ENCODE measurements around the gene SEMA5A.

SEMA5A gene

DNA sequence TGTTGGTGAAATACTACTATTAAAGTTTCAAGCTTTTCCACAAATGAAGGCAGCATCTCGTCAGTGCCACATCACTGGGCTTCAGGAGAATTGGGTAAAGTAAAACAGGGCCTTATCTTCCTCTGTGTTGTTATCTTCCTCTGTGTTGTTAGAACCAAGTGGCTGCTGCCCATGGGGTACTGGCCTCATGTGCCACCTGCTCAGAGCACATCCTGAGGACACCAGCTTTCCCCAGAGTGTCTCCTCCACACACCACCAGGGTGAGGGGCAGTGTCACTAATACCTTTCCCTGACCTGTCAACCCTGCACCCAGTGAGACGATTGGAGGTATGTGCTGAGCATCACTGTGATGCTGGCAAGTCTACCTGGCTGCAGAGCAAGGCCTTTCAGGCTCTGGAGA, 499.9 kb downstream of the SEMA5A start:
- no peaks in the 10 kb centered on the region for H3K27me3 ChIP-seq (ENCODE audit: insufficient read depth, poor library complexity, severe bottlenecking)
- H3K4me3 ChIP-seq (replicated peaks; ENCODE audit: insufficient read depth, low read length): no peak overlapping the region
- no peak for DNase-seq (ENCODE audit: low read depth in 1 of 2, low spot score in 1 of 2)
- no peak overlapping the region for H3K27ac ChIP-seq (replicated peaks)
- TF ChIP-seq, protein P1, sequence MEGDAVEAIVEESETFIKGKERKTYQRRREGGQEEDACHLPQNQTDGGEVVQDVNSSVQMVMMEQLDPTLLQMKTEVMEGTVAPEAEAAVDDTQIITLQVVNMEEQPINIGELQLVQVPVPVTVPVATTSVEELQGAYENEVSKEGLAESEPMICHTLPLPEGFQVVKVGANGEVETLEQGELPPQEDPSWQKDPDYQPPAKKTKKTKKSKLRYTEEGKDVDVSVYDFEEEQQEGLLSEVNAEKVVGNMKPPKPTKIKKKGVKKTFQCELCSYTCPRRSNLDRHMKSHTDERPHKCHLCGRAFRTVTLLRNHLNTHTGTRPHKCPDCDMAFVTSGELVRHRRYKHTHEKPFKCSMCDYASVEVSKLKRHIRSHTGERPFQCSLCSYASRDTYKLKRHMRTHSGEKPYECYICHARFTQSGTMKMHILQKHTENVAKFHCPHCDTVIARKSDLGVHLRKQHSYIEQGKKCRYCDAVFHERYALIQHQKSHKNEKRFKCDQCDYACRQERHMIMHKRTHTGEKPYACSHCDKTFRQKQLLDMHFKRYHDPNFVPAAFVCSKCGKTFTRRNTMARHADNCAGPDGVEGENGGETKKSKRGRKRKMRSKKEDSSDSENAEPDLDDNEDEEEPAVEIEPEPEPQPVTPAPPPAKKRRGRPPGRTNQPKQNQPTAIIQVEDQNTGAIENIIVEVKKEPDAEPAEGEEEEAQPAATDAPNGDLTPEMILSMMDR (IDR thresholded peaks at IDR 0.05; ENCODE audit: insufficient read depth, low read length): no peak
- TF ChIP-seq, protein P2, sequence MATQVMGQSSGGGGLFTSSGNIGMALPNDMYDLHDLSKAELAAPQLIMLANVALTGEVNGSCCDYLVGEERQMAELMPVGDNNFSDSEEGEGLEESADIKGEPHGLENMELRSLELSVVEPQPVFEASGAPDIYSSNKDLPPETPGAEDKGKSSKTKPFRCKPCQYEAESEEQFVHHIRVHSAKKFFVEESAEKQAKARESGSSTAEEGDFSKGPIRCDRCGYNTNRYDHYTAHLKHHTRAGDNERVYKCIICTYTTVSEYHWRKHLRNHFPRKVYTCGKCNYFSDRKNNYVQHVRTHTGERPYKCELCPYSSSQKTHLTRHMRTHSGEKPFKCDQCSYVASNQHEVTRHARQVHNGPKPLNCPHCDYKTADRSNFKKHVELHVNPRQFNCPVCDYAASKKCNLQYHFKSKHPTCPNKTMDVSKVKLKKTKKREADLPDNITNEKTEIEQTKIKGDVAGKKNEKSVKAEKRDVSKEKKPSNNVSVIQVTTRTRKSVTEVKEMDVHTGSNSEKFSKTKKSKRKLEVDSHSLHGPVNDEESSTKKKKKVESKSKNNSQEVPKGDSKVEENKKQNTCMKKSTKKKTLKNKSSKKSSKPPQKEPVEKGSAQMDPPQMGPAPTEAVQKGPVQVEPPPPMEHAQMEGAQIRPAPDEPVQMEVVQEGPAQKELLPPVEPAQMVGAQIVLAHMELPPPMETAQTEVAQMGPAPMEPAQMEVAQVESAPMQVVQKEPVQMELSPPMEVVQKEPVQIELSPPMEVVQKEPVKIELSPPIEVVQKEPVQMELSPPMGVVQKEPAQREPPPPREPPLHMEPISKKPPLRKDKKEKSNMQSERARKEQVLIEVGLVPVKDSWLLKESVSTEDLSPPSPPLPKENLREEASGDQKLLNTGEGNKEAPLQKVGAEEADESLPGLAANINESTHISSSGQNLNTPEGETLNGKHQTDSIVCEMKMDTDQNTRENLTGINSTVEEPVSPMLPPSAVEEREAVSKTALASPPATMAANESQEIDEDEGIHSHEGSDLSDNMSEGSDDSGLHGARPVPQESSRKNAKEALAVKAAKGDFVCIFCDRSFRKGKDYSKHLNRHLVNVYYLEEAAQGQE (IDR thresholded peaks at IDR 0.05; ENCODE audit: insufficient replicate concordance, low read depth): no peak
- TF ChIP-seq GABPA (IDR thresholded peaks at IDR 0.05; ENCODE audit: low read depth) (no peak), POLR2AphosphoS5 (IDR thresholded peaks at IDR 0.05; ENCODE audit: low read depth) (no peak), SPI1 (IDR thresholded peaks at IDR 0.05; ENCODE audit: borderline replicate concordance, low read depth) (no peak)

DNA sequence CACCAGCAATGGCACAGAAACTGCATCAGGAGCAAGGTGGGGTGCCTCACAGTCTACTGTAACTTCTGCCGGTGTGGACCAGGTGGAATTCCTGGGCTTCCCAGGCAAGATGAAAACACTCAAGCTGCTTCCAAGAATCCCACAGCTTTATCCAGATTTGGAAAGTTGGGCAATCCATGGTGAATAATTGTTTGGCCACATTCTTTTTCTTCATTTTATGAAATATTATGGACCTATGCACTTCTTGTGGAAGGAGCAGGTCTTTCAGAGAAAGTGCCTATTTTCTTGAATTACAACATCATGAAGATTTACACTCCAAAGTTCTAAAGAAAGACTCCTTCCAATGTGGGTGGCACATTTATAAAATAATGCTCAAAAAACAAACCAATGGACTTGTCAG, 503.6 kb downstream of the SEMA5A start:
- Histone ChIP-seq H3K27me3 (ENCODE audit: insufficient read depth, poor library complexity, severe bottlenecking) (no peaks in the 10 kb centered on the region), H3K27ac (replicated peaks) (no peak overlapping the region), H3K4me3 (replicated peaks; ENCODE audit: insufficient read depth, low read length) (no peak overlapping the region)
- DNase-seq (ENCODE audit: low read depth in 1 of 2, low spot score in 1 of 2): no peak
- TF ChIP-seq GABPA (IDR thresholded peaks at IDR 0.05; ENCODE audit: low read depth) (no peak), SPI1 (IDR thresholded peaks at IDR 0.05; ENCODE audit: borderline replicate concordance, low read depth) (no peak), POLR2AphosphoS5 (IDR thresholded peaks at IDR 0.05; ENCODE audit: low read depth) (no peak)
- TF ChIP-seq, protein P2 (IDR thresholded peaks at IDR 0.05; ENCODE audit: insufficient replicate concordance, low read depth): no peak
- TF ChIP-seq, protein P1 (IDR thresholded peaks at IDR 0.05; ENCODE audit: insufficient read depth, low read length): no peak

DNA sequence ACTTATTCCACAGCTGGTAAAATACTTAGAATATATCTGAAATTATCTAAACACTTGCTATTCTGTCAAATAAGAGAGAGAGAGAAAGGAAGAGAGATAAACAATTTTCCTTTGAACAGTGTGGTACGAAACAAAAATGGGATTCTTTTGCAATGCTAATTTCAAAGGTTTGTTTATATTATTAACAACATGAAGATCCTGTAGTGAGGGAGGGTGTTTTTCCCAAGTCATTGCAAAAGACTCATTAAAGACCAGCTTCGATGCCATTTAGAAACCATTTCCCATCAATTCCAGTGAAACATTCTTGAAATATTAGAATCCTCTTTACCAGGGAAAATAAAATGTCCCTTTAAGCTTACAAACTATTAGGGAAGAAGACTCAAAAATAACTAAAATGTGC, 505.4 kb downstream of the SEMA5A start:
- TF ChIP-seq SPI1 (IDR thresholded peaks at IDR 0.05; ENCODE audit: borderline replicate concordance, low read depth) (no peak), POLR2AphosphoS5 (IDR thresholded peaks at IDR 0.05; ENCODE audit: low read depth) (no peak), GABPA (IDR thresholded peaks at IDR 0.05; ENCODE audit: low read depth) (no peak)
- TF ChIP-seq, protein P2 (IDR thresholded peaks at IDR 0.05; ENCODE audit: insufficient replicate concordance, low read depth): no peak
- TF ChIP-seq, protein P1 (IDR thresholded peaks at IDR 0.05; ENCODE audit: insufficient read depth, low read length): no peak
- Histone ChIP-seq H3K4me3 (replicated peaks; ENCODE audit: insufficient read depth, low read length) (no peak overlapping the region), H3K27me3 (ENCODE audit: insufficient read depth, poor library complexity, severe bottlenecking) (no peaks in the 10 kb centered on the region), H3K27ac (replicated peaks) (no peak overlapping the region)
- DNase-seq (ENCODE audit: low read depth in 1 of 2, low spot score in 1 of 2): no peak
